Hepatocyte (in vitro differentiated cells): Measurements from ENCODE around the gene MBLAC2.

Source experiments
- EZH2 ChIP-seq: fragments of 200-600 bp; sonication (generic); IDR thresholded peaks from 2 replicates; pipeline ENCODE4 v1.6.1; 2016; ENCODE audit warnings: antibody characterized with exemption, mild to moderate bottlenecking, borderline replicate concordance
- EZH2phosphoT487 ChIP-seq: fragments of 200-600 bp; sonication (generic); IDR thresholded peaks from one replicate; pipeline ENCODE4 v1.6.1; 2018; ENCODE audit warnings: antibody characterized with exemption, mild to moderate bottlenecking, low read depth, moderate library complexity; ENCODE audit not compliant: unreplicated experiment, severe bottlenecking
- TF ChIP-seq, protein P1 (sequence below): fragments of 200-600 bp; sonication (generic); IDR thresholded peaks from 2 replicates; pipeline ENCODE4 v1.5.1; 2016; ENCODE audit warnings: antibody characterized with exemption, mild to moderate bottlenecking; ENCODE audit not compliant: poor library complexity

DNA sequence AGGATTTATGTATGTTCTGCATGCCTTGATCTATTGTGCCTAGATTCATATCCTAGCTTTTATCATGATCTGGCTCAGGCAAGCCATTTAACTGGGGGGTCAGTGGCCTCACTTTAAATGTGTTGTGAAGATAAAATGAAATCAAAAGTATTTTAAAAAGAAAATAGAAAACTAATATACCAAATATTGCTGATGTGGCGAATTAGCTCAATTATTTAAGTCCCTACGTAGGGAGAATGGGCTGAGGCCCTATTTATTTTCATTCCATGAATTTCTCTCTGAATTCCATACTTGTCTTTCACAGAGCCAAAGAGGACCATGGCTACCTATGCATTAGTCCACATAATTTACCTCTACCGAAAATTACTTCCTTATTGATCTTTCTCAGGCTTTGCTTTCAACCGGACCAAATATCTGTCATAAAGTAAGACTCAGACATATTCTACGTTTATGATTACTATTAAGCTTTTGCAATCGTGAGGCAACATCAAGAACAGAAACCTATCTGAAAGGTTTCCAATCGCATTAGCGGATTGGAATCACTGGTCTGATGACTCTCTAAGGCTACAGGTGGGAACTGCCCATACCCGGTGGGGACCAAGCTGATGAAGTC, 1.7 kb downstream of the MBLAC2 start:
- TF ChIP-seq EZH2 (no peak), EZH2phosphoT487 (no peak)
- TF ChIP-seq, protein P1, sequence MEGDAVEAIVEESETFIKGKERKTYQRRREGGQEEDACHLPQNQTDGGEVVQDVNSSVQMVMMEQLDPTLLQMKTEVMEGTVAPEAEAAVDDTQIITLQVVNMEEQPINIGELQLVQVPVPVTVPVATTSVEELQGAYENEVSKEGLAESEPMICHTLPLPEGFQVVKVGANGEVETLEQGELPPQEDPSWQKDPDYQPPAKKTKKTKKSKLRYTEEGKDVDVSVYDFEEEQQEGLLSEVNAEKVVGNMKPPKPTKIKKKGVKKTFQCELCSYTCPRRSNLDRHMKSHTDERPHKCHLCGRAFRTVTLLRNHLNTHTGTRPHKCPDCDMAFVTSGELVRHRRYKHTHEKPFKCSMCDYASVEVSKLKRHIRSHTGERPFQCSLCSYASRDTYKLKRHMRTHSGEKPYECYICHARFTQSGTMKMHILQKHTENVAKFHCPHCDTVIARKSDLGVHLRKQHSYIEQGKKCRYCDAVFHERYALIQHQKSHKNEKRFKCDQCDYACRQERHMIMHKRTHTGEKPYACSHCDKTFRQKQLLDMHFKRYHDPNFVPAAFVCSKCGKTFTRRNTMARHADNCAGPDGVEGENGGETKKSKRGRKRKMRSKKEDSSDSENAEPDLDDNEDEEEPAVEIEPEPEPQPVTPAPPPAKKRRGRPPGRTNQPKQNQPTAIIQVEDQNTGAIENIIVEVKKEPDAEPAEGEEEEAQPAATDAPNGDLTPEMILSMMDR, result no peak
